Left ventricle myocardium inferior (tissue), 1 donor: Measurements from ENCODE around the gene RPL6. TPM values are rescaled to one million over a fixed set of nuclear protein-coding genes. Genes with fewer than 3 reads are reported as not detected.

Experiments
- DNase-seq: peaks from one replicate; pipeline ENCODE4 v3.0.0-alpha.2; 2020
- H3K27ac ChIP-seq: fragments of 200-600 bp; replicated peaks from 2 replicates; pipeline ENCODE4 v1.8.0; 2021
- H3K27me3 ChIP-seq: fragments of 200-600 bp; 2 replicates; pipeline ENCODE4 v1.8.0; 2021; ENCODE audit warnings: low read depth
- H3K36me3 ChIP-seq: fragments of 200-600 bp; 2 replicates; pipeline ENCODE4 v1.8.0; 2021
- H3K4me1 ChIP-seq: fragments of 200-600 bp; 2 replicates; pipeline ENCODE4 v1.8.0; 2021
- H3K4me3 ChIP-seq: fragments of 200-600 bp; 2 replicates; pipeline ENCODE4 v1.8.0; 2021; ENCODE audit warnings: mild to moderate bottlenecking, moderate library complexity
- H3K9me3 ChIP-seq: fragments of 200-600 bp; replicated peaks from 2 replicates; pipeline ENCODE4 v1.8.0; 2021
- CTCF ChIP-seq: fragments of 200-600 bp; IDR thresholded peaks from 2 replicates; pipeline ENCODE4 v1.8.0; 2021; ENCODE audit warnings: antibody characterized with exemption, mild to moderate bottlenecking, borderline replicate concordance
- intact Hi-C: fragments of 100-400 bp; cut with micrococcal nuclease; formaldehyde crosslinking; loops from one replicate; pipeline ENCODE4 v1.11.0; 2022
- total RNA-seq: library from RNA; stranded (reverse); fragmentation: NEBNext Ultra II Directional; extraction: Animal tissue kit (Norgen Biotek cat#: 25700); gene quantifications from one replicate; pipeline ENCODE4 v1.2.1, GENCODE V29; 2021
- donor health status: DM: no; HTN: yes; CAD: no; lungs with severe emphysema.

The RPL6 gene
- total RNA-seq, 1 donor from 2014 or later, result 572 TPM

GRCh38 chr12:112424126-112424525, 14.7 kb upstream of the RPL6 start:
- Histone ChIP-seq H3K27ac (peak overlapping the region; percentile 72), H3K4me3 (no peak overlapping the region), H3K36me3 (no peaks in the 10 kb centered on the region), H3K9me3 (no peaks in the 10 kb centered on the region), H3K4me1 (peaks cover 63% of the 10 kb centered on the region), H3K27me3 (no peaks in the 10 kb centered on the region)
- no peak for TF ChIP-seq CTCF
- intact Hi-C loops, result no loop called here
- DNase-seq, result no peak

- H3K27me3 ChIP-seq, result no peaks in the 10 kb centered on the region
- H3K4me1 ChIP-seq, result peaks cover 77% of the 10 kb centered on the region
- intact Hi-C loops, result no loop called here
- TF ChIP-seq CTCF, result no peak
- no peak for DNase-seq
- H3K36me3 ChIP-seq, result no peaks in the 10 kb centered on the region
- no peaks in the 10 kb centered on the region for H3K9me3 ChIP-seq
- H3K4me3 ChIP-seq, result peak overlapping the region; percentile 7
- peak overlapping the region; percentile 72 for H3K27ac ChIP-seq
Observed at GRCh38 chr12:112422531-112422930, 13.1 kb upstream of the RPL6 start.

GRCh38 chr12:112421363-112421762, 12.0 kb upstream of the RPL6 start:
- intact Hi-C loops, result no loop called here
- Histone ChIP-seq H3K9me3 (no peaks in the 10 kb centered on the region), H3K27ac (peak overlapping the region; percentile 72), H3K27me3 (no peaks in the 10 kb centered on the region), H3K36me3 (no peaks in the 10 kb centered on the region), H3K4me3 (no peak overlapping the region), H3K4me1 (peaks cover 77% of the 10 kb centered on the region)
- no peak for DNase-seq
- no peak for TF ChIP-seq CTCF

- Histone ChIP-seq H3K4me3 (no peak overlapping the region), H3K4me1 (peaks cover 73% of the 10 kb centered on the region), H3K9me3 (no peaks in the 10 kb centered on the region), H3K27ac (peak overlapping the region; percentile 72), H3K27me3 (no peaks in the 10 kb centered on the region), H3K36me3 (no peaks in the 10 kb centered on the region)
- DNase-seq, result no peak
- intact Hi-C loops, result no loop called here
- no peak for TF ChIP-seq CTCF
Observed at GRCh38 chr12:112420740-112421139, 11.3 kb upstream of the RPL6 start.

- Histone ChIP-seq H3K27me3 (no peaks in the 10 kb centered on the region), H3K4me1 (peaks cover 68% of the 10 kb centered on the region), H3K36me3 (no peaks in the 10 kb centered on the region), H3K27ac (peak overlapping the region; percentile 97), H3K4me3 (peak overlapping the region; percentile 90), H3K9me3 (no peaks in the 10 kb centered on the region)
- DNase-seq, result peak; percentile 63
- intact Hi-C loops, result no loop called here
- no peak for TF ChIP-seq CTCF
Observed at GRCh38 chr12:112419297-112420133, 10.1 kb upstream of the RPL6 start.
